Smooth muscle cell (in vitro differentiated cells): Measurements from ENCODE around the gene ANKRD13D. TPM values are rescaled to one million over a fixed set of nuclear protein-coding genes. Genes with fewer than 3 reads are reported as not detected.

Source experiments
- DNase-seq: peaks from one replicate; lab custom pipeline; 2025; ENCODE audit not compliant: unreplicated experiment; lab: John Stamatoyannopoulos, UW
- H2AFZ ChIP-seq: fragments of 200-600 bp; sonication (generic); 2 replicates; pipeline ENCODE4 v1.6.0; 2016; ENCODE audit warnings: antibody characterized with exemption, low read depth, mild to moderate bottlenecking
- H3F3A ChIP-seq: fragments of 200-600 bp; sonication (generic); 2 replicates; pipeline ENCODE4 v1.6.0; 2017; ENCODE audit warnings: antibody characterized with exemption, low read depth
- H3K27ac ChIP-seq: fragments of 200-600 bp; sonication (generic); 2 replicates; pipeline ENCODE4 v1.5.1; 2016; ENCODE audit warnings: low read depth, mild to moderate bottlenecking
- H3K27me3 ChIP-seq: fragments of 200-600 bp; sonication (generic); 2 replicates; pipeline ENCODE4 v1.6.1; 2016; ENCODE audit warnings: low read depth, mild to moderate bottlenecking
- H3K36me3 ChIP-seq: fragments of 200-600 bp; sonication (generic); 2 replicates; pipeline ENCODE4 v1.5.1; 2016; ENCODE audit warnings: low read depth
- H3K4me1 ChIP-seq: fragments of 200-600 bp; sonication (generic); 2 replicates; pipeline ENCODE4 v1.5.1; 2016; ENCODE audit warnings: low read depth
- H3K4me2 ChIP-seq: fragments of 200-600 bp; sonication (generic); 2 replicates; pipeline ENCODE4 v1.6.0; 2016; ENCODE audit warnings: mild to moderate bottlenecking
- H3K4me3 ChIP-seq: fragments of 200-600 bp; sonication (generic); 2 replicates; pipeline ENCODE4 v1.5.1; 2016; ENCODE audit warnings: mild to moderate bottlenecking
- H3K79me2 ChIP-seq: fragments of 200-600 bp; sonication (generic); 2 replicates; pipeline ENCODE4 v1.6.0; 2016; ENCODE audit warnings: low read depth, mild to moderate bottlenecking
- H3K9ac ChIP-seq: fragments of 200-600 bp; sonication (generic); 2 replicates; pipeline ENCODE4 v1.6.0; 2016; ENCODE audit warnings: low read depth
- H3K9me3 ChIP-seq: fragments of 200-600 bp; sonication (generic); replicated peaks from 2 replicates; pipeline ENCODE4 v1.5.1; 2016; ENCODE audit warnings: low read depth
- H4K20me1 ChIP-seq: fragments of 200-600 bp; sonication (generic); 2 replicates; pipeline ENCODE4 v1.6.0; 2016; ENCODE audit warnings: low read depth
- WGBS: methylation state at CpG from one replicate; pipeline ENCODE4 v1.1.7; 2016; ENCODE audit warnings: low lambda C conversion rate; 5-methylcytosine and 5-hydroxymethylcytosine counted together
- polyA plus RNA-seq: library from polyadenylated mRNA; unstranded; fragments of >200 nt; fragmentation: Nextera tagmentation; extraction: Ambion mirVana; gene quantifications from 2 replicates; pipeline ENCODE4 v1.2.1, GENCODE V29; 2016
- total RNA-seq: library from RNA; depleted of rRNA; stranded (reverse); fragments of >200 nt; gene quantifications from 2 replicates; pipeline ENCODE4 v1.2.3, GENCODE V29; 2014
- TF ChIP-seq, protein P1 (sequence below): fragments of 200-600 bp; sonication (generic); IDR thresholded peaks from 2 replicates; pipeline ENCODE4 v1.5.1; 2017; ENCODE audit warnings: borderline replicate concordance, mild to moderate bottlenecking, antibody characterized with exemption; ENCODE audit not compliant: insufficient read depth, poor library complexity, severe bottlenecking

ANKRD13D gene
- total and polyA plus RNA-seq, 2 experiments from 2014 or later, result 34.7 to 52.0 TPM

DNA sequence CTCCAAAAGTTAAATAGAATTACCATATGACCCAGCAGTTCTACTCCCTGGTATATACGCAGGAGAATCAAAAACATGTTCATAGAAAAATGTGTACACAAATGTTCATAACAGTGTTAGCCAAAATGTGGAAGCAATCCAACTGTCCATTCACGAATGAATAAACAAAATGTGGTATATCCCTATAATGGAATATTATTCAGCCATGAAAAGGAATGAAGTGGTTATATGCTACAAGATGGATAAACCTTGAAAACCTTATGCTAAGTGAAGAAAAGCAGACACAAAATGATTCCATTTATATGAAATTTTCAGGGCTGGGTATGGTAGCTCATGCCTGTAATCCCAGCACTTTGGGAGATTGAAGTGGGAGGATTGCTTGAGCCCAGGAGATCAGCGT is 48.2 kb downstream of the ANKRD13D start:
- Histone ChIP-seq H3K9me3 (no peaks in the 10 kb centered on the region), H2AFZ (no peak overlapping the region), H3K4me3 (no peak overlapping the region), H3K4me2 (no peak overlapping the region), H3K36me3 (no peaks in the 10 kb centered on the region), H4K20me1 (no peaks in the 10 kb centered on the region), H3K27me3 (no peaks in the 10 kb centered on the region), H3K9ac (no peak overlapping the region), H3K4me1 (no peaks in the 10 kb centered on the region), H3K79me2 (no peaks in the 10 kb centered on the region), H3K27ac (no peak overlapping the region), H3F3A (no peaks in the 10 kb centered on the region)
- whole genome bisulfite sequencing, result 91% methylated on average over 3 of the region's 3 CpGs
- TF ChIP-seq, protein P1, sequence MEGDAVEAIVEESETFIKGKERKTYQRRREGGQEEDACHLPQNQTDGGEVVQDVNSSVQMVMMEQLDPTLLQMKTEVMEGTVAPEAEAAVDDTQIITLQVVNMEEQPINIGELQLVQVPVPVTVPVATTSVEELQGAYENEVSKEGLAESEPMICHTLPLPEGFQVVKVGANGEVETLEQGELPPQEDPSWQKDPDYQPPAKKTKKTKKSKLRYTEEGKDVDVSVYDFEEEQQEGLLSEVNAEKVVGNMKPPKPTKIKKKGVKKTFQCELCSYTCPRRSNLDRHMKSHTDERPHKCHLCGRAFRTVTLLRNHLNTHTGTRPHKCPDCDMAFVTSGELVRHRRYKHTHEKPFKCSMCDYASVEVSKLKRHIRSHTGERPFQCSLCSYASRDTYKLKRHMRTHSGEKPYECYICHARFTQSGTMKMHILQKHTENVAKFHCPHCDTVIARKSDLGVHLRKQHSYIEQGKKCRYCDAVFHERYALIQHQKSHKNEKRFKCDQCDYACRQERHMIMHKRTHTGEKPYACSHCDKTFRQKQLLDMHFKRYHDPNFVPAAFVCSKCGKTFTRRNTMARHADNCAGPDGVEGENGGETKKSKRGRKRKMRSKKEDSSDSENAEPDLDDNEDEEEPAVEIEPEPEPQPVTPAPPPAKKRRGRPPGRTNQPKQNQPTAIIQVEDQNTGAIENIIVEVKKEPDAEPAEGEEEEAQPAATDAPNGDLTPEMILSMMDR, result no peak
- DNase-seq, result no peak

DNA sequence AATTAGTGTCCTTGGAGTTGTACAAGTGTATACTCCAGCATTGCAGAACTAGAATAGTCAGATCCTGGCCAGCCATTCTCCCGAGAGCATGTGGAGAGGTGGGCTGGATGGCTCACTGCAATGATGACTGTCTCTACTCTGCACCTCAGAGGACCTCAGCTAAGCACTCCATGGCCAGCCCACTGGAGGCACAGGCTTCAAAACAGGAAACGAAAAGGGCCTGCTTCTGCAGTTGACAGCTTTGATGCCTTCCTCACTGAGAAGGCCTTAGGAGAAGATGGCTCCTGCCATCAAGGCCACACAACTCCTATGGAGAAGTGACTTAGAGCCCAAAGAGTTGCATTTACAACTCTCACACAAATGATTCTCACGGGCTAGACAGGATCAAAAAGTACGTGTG is 55.2 kb downstream of the ANKRD13D start:
- H3K27ac ChIP-seq, result no peak overlapping the region

DNA sequence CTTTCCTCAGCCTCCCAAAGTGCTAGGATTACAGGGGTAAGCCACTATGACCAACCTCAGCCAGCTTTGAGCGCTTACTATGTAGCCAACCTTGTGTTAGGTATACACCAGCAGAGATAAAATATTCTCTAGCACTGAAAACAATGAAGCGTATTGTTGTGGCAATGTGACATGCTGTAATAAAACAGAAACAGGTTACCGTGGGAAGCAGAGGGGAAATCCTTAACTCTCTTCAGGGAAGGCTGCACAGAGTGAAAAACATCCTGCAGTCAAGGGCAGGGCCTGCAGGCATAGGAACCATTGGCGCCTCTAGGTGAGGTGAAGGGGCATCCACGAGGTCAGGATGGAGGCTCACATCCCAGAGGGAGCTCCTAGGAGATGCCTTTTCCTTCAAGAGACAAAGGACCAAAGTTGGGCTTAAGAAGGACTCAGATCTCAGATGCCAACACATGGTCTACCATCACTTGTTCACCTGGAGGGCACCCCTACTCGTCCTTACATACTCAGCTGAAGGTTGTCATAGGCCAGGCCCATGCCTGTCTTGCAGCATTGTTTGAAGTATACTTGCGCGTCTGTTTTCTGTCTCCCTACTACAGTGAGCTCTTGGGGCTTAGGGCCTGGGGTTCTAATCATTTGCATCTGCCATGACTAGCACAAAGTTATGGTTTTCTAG is 56.3 kb downstream of the ANKRD13D start:
- Histone ChIP-seq H3K9me3 (no peaks in the 10 kb centered on the region), H3K4me2 (no peak overlapping the region), H3F3A (no peaks in the 10 kb centered on the region), H3K4me3 (no peak overlapping the region), H2AFZ (no peak overlapping the region), H3K36me3 (no peaks in the 10 kb centered on the region), H3K27me3 (no peaks in the 10 kb centered on the region), H4K20me1 (no peaks in the 10 kb centered on the region), H3K27ac (peak overlapping the region; percentile 5), H3K9ac (no peak overlapping the region), H3K79me2 (no peaks in the 10 kb centered on the region), H3K4me1 (no peaks in the 10 kb centered on the region)
- WGBS, result 83% methylated on average over 8 of the region's 8 CpGs
- no peak for DNase-seq
- TF ChIP-seq, protein P1, result no peak

More for the DNA sequence above, 55.2 kb downstream of the ANKRD13D start:
- no peak overlapping the region for H3K4me2 ChIP-seq
- 90% methylated on average over 4 of the region's 4 CpGs for WGBS
- no peak overlapping the region for H3K4me3 ChIP-seq
- H3K36me3 ChIP-seq, result no peaks in the 10 kb centered on the region
- H2AFZ ChIP-seq, result no peak overlapping the region
- no peaks in the 10 kb centered on the region for H3K79me2 ChIP-seq
- TF ChIP-seq, protein P1, result no peak
- no peak for DNase-seq
- no peaks in the 10 kb centered on the region for H3K27me3 ChIP-seq
- H3K9me3 ChIP-seq, result no peaks in the 10 kb centered on the region
- no peaks in the 10 kb centered on the region for H3F3A ChIP-seq
- no peaks in the 10 kb centered on the region for H4K20me1 ChIP-seq
- no peaks in the 10 kb centered on the region for H3K4me1 ChIP-seq
- H3K9ac ChIP-seq, result no peak overlapping the region
